ENCODE measurements around the gene NCKAP5. TPM values are rescaled to one million over a fixed set of nuclear protein-coding genes. Genes with fewer than 3 reads are reported as not detected.
A peak's percentile ranks its signal among the peaks of the same experiment; 100 is the strongest.

The NCKAP5 gene
- total and polyA plus RNA-seq, 11 donors = 0.51 to 10.5 (median 5.2) TPM

DNA sequence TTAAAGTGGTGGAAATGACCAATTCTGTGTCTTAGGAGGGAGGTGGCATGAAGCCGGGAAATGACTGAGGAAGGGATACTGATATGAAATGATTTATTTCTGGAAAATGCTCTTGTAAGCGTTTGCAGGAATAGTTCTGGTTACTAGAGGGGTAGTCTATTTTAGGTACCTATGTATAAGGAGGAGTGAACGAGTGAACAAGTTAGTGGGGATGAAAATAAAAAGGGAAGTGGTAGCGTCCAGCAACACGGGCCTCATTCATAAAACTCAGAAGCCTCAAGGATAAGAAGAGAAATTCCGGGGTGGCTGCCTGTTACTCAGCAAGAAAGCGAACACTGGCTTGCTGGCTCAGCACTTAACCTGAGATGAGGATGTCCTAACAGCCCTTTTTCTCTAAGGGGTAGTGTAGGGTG lies 303.3 kb downstream of the NCKAP5 start:
- Histone ChIP-seq H3K36me3 (no peaks in the 10 kb centered on the region), H3K27ac (peak overlapping the region in 3 of 12 donors; percentile 15 to 42 (median 38)), H3K27me3 (peaks cover 0 to 10% (median 0%) of the 10 kb centered on the region in 9 donors), H3K9me3 (no peaks in the 10 kb centered on the region), H3K4me3 (peak overlapping the region in 7 of 12 donors; percentile 45 to 60 (median 58)), H3K4me1 (peaks cover 0 to 27% (median 0%) of the 10 kb centered on the region in 12 donors)
- 36 to 42% (median 38%) methylated on average over 7 of the region's 7 CpGs for WGBS, 4 donors
- no peak for TF ChIP-seq POLR2A (IDR thresholded peaks at IDR 0.05)
- TF ChIP-seq, protein P1, sequence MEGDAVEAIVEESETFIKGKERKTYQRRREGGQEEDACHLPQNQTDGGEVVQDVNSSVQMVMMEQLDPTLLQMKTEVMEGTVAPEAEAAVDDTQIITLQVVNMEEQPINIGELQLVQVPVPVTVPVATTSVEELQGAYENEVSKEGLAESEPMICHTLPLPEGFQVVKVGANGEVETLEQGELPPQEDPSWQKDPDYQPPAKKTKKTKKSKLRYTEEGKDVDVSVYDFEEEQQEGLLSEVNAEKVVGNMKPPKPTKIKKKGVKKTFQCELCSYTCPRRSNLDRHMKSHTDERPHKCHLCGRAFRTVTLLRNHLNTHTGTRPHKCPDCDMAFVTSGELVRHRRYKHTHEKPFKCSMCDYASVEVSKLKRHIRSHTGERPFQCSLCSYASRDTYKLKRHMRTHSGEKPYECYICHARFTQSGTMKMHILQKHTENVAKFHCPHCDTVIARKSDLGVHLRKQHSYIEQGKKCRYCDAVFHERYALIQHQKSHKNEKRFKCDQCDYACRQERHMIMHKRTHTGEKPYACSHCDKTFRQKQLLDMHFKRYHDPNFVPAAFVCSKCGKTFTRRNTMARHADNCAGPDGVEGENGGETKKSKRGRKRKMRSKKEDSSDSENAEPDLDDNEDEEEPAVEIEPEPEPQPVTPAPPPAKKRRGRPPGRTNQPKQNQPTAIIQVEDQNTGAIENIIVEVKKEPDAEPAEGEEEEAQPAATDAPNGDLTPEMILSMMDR (IDR thresholded peaks at IDR 0.05) = no peak
- DNase-seq = no peak
- intact Hi-C loops (cut with DNase I) = loop anchor here in 7 of 10 donors (5.0 to 10.0 kb wide), 6 partner anchors 170 to 580 kb away; partner anchors contain the start of gene NCKAP5 (in 5 of the 7)
- ATAC-seq = peak in 1 of 4 donors; percentile 13

DNA sequence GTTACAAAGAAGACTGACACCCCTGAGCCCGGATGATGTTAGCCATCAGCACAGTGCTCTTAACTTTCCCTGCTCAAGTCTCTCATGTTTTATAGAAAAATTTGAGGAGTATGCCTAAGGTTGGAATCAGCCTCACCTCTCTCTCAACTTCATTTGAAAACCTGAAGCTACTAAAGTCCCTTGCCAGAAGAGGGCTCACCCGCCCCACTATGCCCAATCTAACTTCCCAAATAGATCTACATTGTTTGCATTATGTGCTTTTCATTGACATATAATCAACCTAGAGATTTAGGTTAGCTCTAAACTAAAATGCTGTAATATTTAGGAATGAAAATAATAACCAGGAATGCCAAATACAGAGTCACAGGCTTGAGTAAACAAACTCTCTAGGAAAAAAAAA lies 305.4 kb downstream of the NCKAP5 start:
- Histone ChIP-seq H3K36me3 (no peaks in the 10 kb centered on the region), H3K9me3 (no peaks in the 10 kb centered on the region), H3K4me3 (no peak overlapping the region), H3K27me3 (peaks cover 0 to 10% (median 0%) of the 10 kb centered on the region in 9 donors), H3K4me1 (peaks cover 0 to 27% (median 0%) of the 10 kb centered on the region in 12 donors), H3K27ac (no peak overlapping the region)
- TF ChIP-seq, protein P1 (IDR thresholded peaks at IDR 0.05) = peak in 5 of 12 donors; percentile 9 to 42 (median 12)
- no peak for TF ChIP-seq POLR2A (IDR thresholded peaks at IDR 0.05)
- no peak for DNase-seq
- ATAC-seq = no peak
- intact Hi-C loops (cut with DNase I) = loop anchor here in 7 of 10 donors (5.0 to 10.0 kb wide), 5 partner anchors 172 to 582 kb away; partner anchors contain the start of gene NCKAP5 (in 5 of the 7)
- WGBS, 4 donors = 80 to 88% (median 84%) methylated on average over 2 of the region's 2 CpGs

DNA sequence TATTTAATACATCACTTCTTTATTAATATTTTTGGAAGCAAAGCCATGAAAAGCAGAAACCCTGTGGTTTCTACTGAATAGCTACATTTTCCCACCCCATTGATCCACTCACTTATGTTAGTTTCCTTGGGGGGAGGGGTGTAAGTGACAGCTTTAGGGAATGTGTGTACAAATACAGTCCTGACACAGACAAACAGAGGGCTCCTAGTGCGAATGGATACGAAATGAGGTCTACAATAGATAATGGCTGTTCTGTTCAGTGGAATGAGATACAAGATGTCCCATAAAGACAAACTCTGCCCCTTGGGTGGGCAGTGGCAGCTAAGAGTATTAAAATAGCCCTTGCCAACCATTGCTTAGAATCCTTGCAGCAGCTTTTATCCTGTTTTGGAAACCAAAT lies 312.9 kb downstream of the NCKAP5 start:
- Histone ChIP-seq H3K27ac (no peak overlapping the region), H3K36me3 (no peaks in the 10 kb centered on the region), H3K4me1 (no peaks in the 10 kb centered on the region), H3K4me3 (no peak overlapping the region), H3K27me3 (no peaks in the 10 kb centered on the region), H3K9me3 (no peaks in the 10 kb centered on the region)
- DNase-seq = no peak
- TF ChIP-seq, protein P1 (IDR thresholded peaks at IDR 0.05) = no peak
- no peak for TF ChIP-seq POLR2A (IDR thresholded peaks at IDR 0.05)
- intact Hi-C loops (cut with DNase I) = loop anchor here in 1 of 10 donors (10.0 kb wide), 1 partner anchor 589 kb away; no protein-coding TSS in a partner anchor
- ATAC-seq = no peak
- WGBS, 4 donors = 75 to 84% (median 82%) methylated on average over 2 of the region's 2 CpGs

DNA sequence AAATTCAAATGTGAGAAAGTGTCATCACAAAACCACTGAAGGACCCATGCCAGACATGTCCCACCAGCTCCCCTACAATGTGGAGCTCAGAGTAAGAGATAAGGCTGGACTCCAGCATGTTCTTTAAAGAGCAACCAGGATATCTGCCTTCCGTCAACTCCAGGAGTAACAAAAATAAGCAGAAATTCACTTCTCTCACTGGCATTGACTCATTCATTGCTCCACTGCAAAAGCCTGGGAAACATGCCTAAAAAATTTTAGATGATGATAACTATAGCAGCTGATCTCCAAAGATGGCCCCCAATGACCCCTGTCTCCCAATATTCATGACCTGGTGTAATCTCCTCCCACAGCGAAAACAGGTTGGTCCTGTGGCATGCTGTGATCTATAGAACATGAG lies 314.5 kb downstream of the NCKAP5 start:
- H3K4me1 ChIP-seq = peaks cover 0 to 5% (median 0%) of the 10 kb centered on the region in 12 donors
- H3K4me3 ChIP-seq = no peak overlapping the region
- no peaks in the 10 kb centered on the region for H3K36me3 ChIP-seq
- intact Hi-C loops (cut with DNase I) = loop anchor here in 1 of 10 donors (10.0 kb wide), 1 partner anchor 591 kb away; no protein-coding TSS in a partner anchor
- no peak for DNase-seq
- H3K27ac ChIP-seq = no peak overlapping the region
- TF ChIP-seq, protein P1 (IDR thresholded peaks at IDR 0.05) = no peak
- no peak for TF ChIP-seq POLR2A (IDR thresholded peaks at IDR 0.05)
- no peak for ATAC-seq
- 57 to 81% (median 71%) methylated on average over 1 to 2 of the region's 2 CpGs for WGBS, 4 donors
- no peaks in the 10 kb centered on the region for H3K27me3 ChIP-seq
- H3K9me3 ChIP-seq = no peaks in the 10 kb centered on the region
